OCI-LY1 (cell line): ENCODE data around the gene OXNAD1.

ENCODE experiments used
- H2AFZ ChIP-seq: fragments of 200-600 bp; sonication (generic), shearing (Covaris generic); 2 replicates; pipeline ENCODE4 v1.6.0; 2014; ENCODE audit warnings: antibody characterized with exemption, mild to moderate bottlenecking, low read length
- H3F3A ChIP-seq: fragments of 200-600 bp; sonication (generic), shearing (Covaris generic); 2 replicates; pipeline ENCODE4 v1.6.0; 2014; ENCODE audit warnings: mild to moderate bottlenecking, antibody characterized with exemption, low read length, moderate library complexity; ENCODE audit not compliant: insufficient read depth
- H3K27ac ChIP-seq: fragments of 200-600 bp; sonication (generic); 2 replicates; pipeline ENCODE4 v1.5.1; 2014; ENCODE audit warnings: low read length, mixed run types, mild to moderate bottlenecking, low read depth; ENCODE audit not compliant: poor library complexity, severe bottlenecking
- H3K27me3 ChIP-seq: fragments of 200-600 bp; sonication (generic); 2 replicates; pipeline ENCODE4 v1.6.0; 2014; ENCODE audit warnings: antibody characterized with exemption, mild to moderate bottlenecking, low read length, moderate library complexity; ENCODE audit not compliant: insufficient read depth
- H3K36me3 ChIP-seq: fragments of 200-600 bp; sonication (generic); 2 replicates; pipeline ENCODE4 v1.6.1; 2014; ENCODE audit warnings: mild to moderate bottlenecking, antibody characterized with exemption, low read length, moderate library complexity, mixed read lengths; ENCODE audit not compliant: insufficient read depth
- H3K4me1 ChIP-seq: fragments of 200-600 bp; sonication (generic); 2 replicates; pipeline ENCODE4 v1.5.1; 2014; ENCODE audit warnings: mild to moderate bottlenecking, low read length, moderate library complexity; ENCODE audit not compliant: insufficient read depth, severe bottlenecking
- H3K4me2 ChIP-seq: fragments of 200-600 bp; sonication (generic), shearing (Covaris generic); 2 replicates; pipeline ENCODE4 v1.6.1; 2014; ENCODE audit warnings: low read length
- H3K4me3 ChIP-seq: fragments of 200-600 bp; sonication (generic); 2 replicates; pipeline ENCODE4 v1.5.1; 2014; ENCODE audit warnings: low read length, low read depth, mild to moderate bottlenecking, mixed read lengths; ENCODE audit not compliant: poor library complexity, severe bottlenecking
- H3K79me2 ChIP-seq: fragments of 200-600 bp; shearing (Covaris generic); 2 replicates; pipeline ENCODE4 v1.6.1; 2016; ENCODE audit warnings: mixed run types, low read length, mixed read lengths; ENCODE audit not compliant: insufficient read depth
- H3K9ac ChIP-seq: fragments of 200-600 bp; sonication (generic), shearing (Covaris generic); 2 replicates; pipeline ENCODE4 v1.6.1; 2014; ENCODE audit warnings: mild to moderate bottlenecking, low read length, mixed read lengths
- H3K9me2 ChIP-seq: fragments of 200-600 bp; sonication (generic), shearing (Covaris generic); 2 replicates; pipeline ENCODE4 v1.6.1; 2014; ENCODE audit warnings: low read depth, mild to moderate bottlenecking, low read length, mixed read lengths
- H3K9me3 ChIP-seq: fragments of 200-600 bp; shearing (Covaris generic); 2 replicates; pipeline ENCODE4 v1.6.1; 2014; ENCODE audit warnings: low read length, mixed read lengths
- H4K20me1 ChIP-seq: fragments of 200-600 bp; sonication (generic), shearing (Covaris generic); 2 replicates; pipeline ENCODE4 v1.6.0; 2016; ENCODE audit warnings: mild to moderate bottlenecking, low read length; ENCODE audit not compliant: insufficient read depth
- EZH2 ChIP-seq: fragments of 200-600 bp; sonication (generic), shearing (Covaris generic); IDR thresholded peaks from 2 replicates; pipeline ENCODE4 v1.8.0; 2017; ENCODE audit warnings: borderline replicate concordance, mixed run types, mild to moderate bottlenecking, antibody characterized with exemption, low read length, moderate library complexity, mixed read lengths
- TF ChIP-seq, protein P1 (sequence below): fragments of 200-600 bp; sonication (generic), shearing (Covaris generic); IDR thresholded peaks from 2 replicates; pipeline ENCODE4 v1.5.1; 2017; ENCODE audit warnings: mild to moderate bottlenecking, antibody characterized with exemption, low read length, moderate library complexity, mixed read lengths

Gene OXNAD1

DNA sequence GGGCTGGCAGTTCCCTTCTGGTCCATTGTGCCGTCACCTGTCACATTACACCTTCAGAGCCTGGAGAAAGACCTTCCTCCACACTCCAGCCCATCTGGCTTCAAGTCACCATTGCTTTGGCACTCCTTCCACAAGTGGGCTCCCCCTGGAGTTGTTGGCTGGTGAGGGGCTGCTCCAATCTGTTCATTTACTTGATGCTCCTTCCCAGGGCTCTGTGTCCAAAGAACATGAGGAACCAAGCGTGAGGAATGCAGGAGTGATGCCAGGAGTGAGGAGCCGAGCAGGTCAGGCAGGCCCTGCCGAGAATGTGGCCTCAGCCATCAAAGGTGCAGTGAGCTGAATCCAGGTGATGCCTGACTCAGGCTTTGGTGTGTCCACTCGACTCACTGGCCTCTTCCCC lies 57.2 kb downstream of the OXNAD1 start:
- H3K4me2 ChIP-seq, result no peak overlapping the region
- H3K36me3 ChIP-seq, result peaks cover 99% of the 10 kb centered on the region
- H3K27ac ChIP-seq, result no peak overlapping the region
- no peak overlapping the region for H3K9ac ChIP-seq
- no peaks in the 10 kb centered on the region for H3K9me3 ChIP-seq
- no peaks in the 10 kb centered on the region for H3F3A ChIP-seq
- H3K9me2 ChIP-seq, result no peaks in the 10 kb centered on the region
- TF ChIP-seq EZH2, result no peak
- TF ChIP-seq, protein P1, sequence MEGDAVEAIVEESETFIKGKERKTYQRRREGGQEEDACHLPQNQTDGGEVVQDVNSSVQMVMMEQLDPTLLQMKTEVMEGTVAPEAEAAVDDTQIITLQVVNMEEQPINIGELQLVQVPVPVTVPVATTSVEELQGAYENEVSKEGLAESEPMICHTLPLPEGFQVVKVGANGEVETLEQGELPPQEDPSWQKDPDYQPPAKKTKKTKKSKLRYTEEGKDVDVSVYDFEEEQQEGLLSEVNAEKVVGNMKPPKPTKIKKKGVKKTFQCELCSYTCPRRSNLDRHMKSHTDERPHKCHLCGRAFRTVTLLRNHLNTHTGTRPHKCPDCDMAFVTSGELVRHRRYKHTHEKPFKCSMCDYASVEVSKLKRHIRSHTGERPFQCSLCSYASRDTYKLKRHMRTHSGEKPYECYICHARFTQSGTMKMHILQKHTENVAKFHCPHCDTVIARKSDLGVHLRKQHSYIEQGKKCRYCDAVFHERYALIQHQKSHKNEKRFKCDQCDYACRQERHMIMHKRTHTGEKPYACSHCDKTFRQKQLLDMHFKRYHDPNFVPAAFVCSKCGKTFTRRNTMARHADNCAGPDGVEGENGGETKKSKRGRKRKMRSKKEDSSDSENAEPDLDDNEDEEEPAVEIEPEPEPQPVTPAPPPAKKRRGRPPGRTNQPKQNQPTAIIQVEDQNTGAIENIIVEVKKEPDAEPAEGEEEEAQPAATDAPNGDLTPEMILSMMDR, result no peak
- H3K27me3 ChIP-seq, result no peaks in the 10 kb centered on the region
- H3K4me3 ChIP-seq, result no peak overlapping the region
- H3K4me1 ChIP-seq, result no peaks in the 10 kb centered on the region
- H2AFZ ChIP-seq, result no peak overlapping the region
- no peaks in the 10 kb centered on the region for H3K79me2 ChIP-seq
- no peaks in the 10 kb centered on the region for H4K20me1 ChIP-seq

- TF ChIP-seq, protein P1, result no peak
- TF ChIP-seq EZH2, result no peak
- H3K9me3 ChIP-seq, result no peaks in the 10 kb centered on the region
- no peak overlapping the region for H3K9ac ChIP-seq
- H3K4me1 ChIP-seq, result no peaks in the 10 kb centered on the region
- H3K79me2 ChIP-seq, result no peaks in the 10 kb centered on the region
- H3K4me3 ChIP-seq, result no peak overlapping the region
- no peak overlapping the region for H2AFZ ChIP-seq
- H3K27me3 ChIP-seq, result no peaks in the 10 kb centered on the region
- no peaks in the 10 kb centered on the region for H4K20me1 ChIP-seq
- H3K9me2 ChIP-seq, result no peaks in the 10 kb centered on the region
- no peak overlapping the region for H3K4me2 ChIP-seq
- H3F3A ChIP-seq, result no peaks in the 10 kb centered on the region
- peaks cover 96% of the 10 kb centered on the region for H3K36me3 ChIP-seq
- H3K27ac ChIP-seq, result no peak overlapping the region
Measured at GRCh38 chr3:16323737-16324136, 58.7 kb downstream of the OXNAD1 start.

DNA sequence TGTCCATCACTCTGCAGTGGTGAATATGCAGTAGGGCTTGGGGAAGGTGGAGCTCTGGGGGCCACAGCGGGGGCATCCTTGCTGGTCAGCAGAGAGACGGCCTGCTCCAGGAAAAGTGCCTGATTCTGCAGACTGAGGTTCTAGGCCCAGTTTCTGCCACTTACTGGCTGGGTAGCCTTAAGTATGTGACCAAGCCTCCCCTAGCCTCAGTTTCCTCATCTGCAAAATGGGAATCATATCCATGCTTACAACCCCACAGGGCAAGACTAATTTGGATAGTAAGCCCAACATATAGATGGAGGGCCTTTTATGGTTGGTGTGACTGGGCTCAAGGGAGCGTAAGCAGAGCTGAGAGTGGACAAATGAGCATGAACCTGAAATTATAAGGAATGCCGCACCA lies 60.8 kb downstream of the OXNAD1 start:
- no peaks in the 10 kb centered on the region for H3K9me2 ChIP-seq
- H3K36me3 ChIP-seq, result peaks cover 96% of the 10 kb centered on the region
- H3K27me3 ChIP-seq, result no peaks in the 10 kb centered on the region
- no peak overlapping the region for H3K4me2 ChIP-seq
- no peaks in the 10 kb centered on the region for H3K9me3 ChIP-seq
- no peaks in the 10 kb centered on the region for H3F3A ChIP-seq
- H3K4me3 ChIP-seq, result no peak overlapping the region
- no peak overlapping the region for H2AFZ ChIP-seq
- H4K20me1 ChIP-seq, result no peaks in the 10 kb centered on the region
- no peaks in the 10 kb centered on the region for H3K4me1 ChIP-seq
- TF ChIP-seq, protein P1, result no peak
- no peak for TF ChIP-seq EZH2
- peak overlapping the region; percentile 6 for H3K27ac ChIP-seq
- H3K9ac ChIP-seq, result no peak overlapping the region
- H3K79me2 ChIP-seq, result no peaks in the 10 kb centered on the region
